K562 (cell line): ENCODE data around the gene RAP1A. TPM values are rescaled to one million over a fixed set of nuclear protein-coding genes. Genes with fewer than 3 reads are reported as not detected.

Experiments used
- ATAC-seq: fragments of 200-7000 bp; cut with Tn5 transposase; 3 replicates; pipeline ENCODE4 v1.9.1; 2020; ENCODE audit warnings: moderate library complexity
- BruUV-seq: library from RNA; stranded (reverse); fragments of 400-500 nt; replicated peaks from 2 replicates; lab custom pipeline; 2021; lab: Mats Ljungman, UMichigan
- CTCF ChIA-PET: fragments of 300-600 bp; formaldehyde crosslinking; extraction: SDS; loops from one replicate; lab custom pipeline; 2021; ENCODE audit warnings: low intra/inter-chr PET ratio; lab: Yijun Ruan, JAX
- POLR2A ChIA-PET: fragments of 300-600, 350-650 bp; sonication (Branson Sonifier 250); formaldehyde crosslinking; extraction: SDS; loops from one replicate; lab custom pipeline; 2021; ENCODE audit warnings: antibody characterized with exemption, inconsistent platforms; lab: Yijun Ruan, JAX
- DNase-seq, 4 experiments: peaks; one replicate each; pipeline versions ENCODE4 v3.0.0 to v3.0.0-alpha.2; 2011 to 2018; ENCODE audit warnings: low spot score in 3 of 4, mixed read lengths in 3 of 4; ENCODE audit errors: extremely low read depth in 1 of 4
- FAIRE-seq: peaks from 2 replicates; lab custom pipeline; 2011; peaks lifted over from hg19 to GRCh38; lab: Jason Lieb, UNC
- H2AFZ ChIP-seq: 2 replicates; pipeline ENCODE4 v1.6.0; 2011; ENCODE audit warnings: low read depth, low read length, control low read depth, inconsistent platforms
- H3K27ac ChIP-seq: fragments of 200-600 bp; 3 replicates; pipeline ENCODE4 v1.8.0; 2011; ENCODE audit warnings: low read depth, mild to moderate bottlenecking, control low read depth, inconsistent platforms, low read length, moderate library complexity, mixed read lengths; ENCODE audit errors: extremely low read depth
- H3K27me3 ChIP-seq, 2 experiments: fragments of 300-600 bp in 1 of 2; 2 replicates in 1 of 2; 3 replicates in 1 of 2; pipeline versions ENCODE4 v1.6.0 to v1.8.0; 2011; ENCODE audit warnings: inconsistent platforms in 2 of 2, low read length in 2 of 2, mild to moderate bottlenecking in 1 of 2, mixed read lengths in 1 of 2, moderate library complexity in 1 of 2; ENCODE audit not compliant: control insufficient read depth in 2 of 2, insufficient read depth in 2 of 2
- H3K36me3 ChIP-seq: fragments of 300-600 bp; 3 replicates; pipeline ENCODE4 v1.8.0; 2011; ENCODE audit warnings: mild to moderate bottlenecking, low read length, inconsistent platforms; ENCODE audit not compliant: control insufficient read depth, insufficient read depth
- H3K4me1 ChIP-seq, 2 experiments: fragments of 200-600 bp in 1 of 2; replicated peaks in 1 of 2; 2 replicates in 1 of 2; 3 replicates in 1 of 2; pipeline versions ENCODE4 v1.5.1 to v1.8.0; 2011; ENCODE audit warnings: inconsistent platforms in 2 of 2, low read length in 2 of 2, mild to moderate bottlenecking in 1 of 2, mixed read lengths in 1 of 2, moderate library complexity in 1 of 2; ENCODE audit not compliant: control insufficient read depth in 2 of 2, insufficient read depth in 2 of 2
- H3K4me2 ChIP-seq: 2 replicates; pipeline ENCODE4 v1.6.1; 2011; ENCODE audit warnings: low read length, control low read depth, inconsistent platforms, mixed read lengths; ENCODE audit not compliant: insufficient read depth
- H3K4me3 ChIP-seq: fragments of 200-600 bp; sonication (generic), shearing (Covaris generic); 2 replicates; pipeline ENCODE4 v1.5.1; 2016; ENCODE audit warnings: control low read depth, inconsistent platforms
- H3K79me2 ChIP-seq: fragments of 200-600 bp; 3 replicates; pipeline ENCODE4 v1.8.0; 2011; ENCODE audit warnings: low read length, inconsistent platforms; ENCODE audit not compliant: control insufficient read depth, insufficient read depth
- H3K9ac ChIP-seq, 2 experiments: 2 replicates each; pipeline versions ENCODE4 v1.6.0 to v1.6.1; 2011; ENCODE audit warnings: low read depth in 2 of 2, low read length in 2 of 2, control low read depth in 1 of 2, inconsistent platforms in 1 of 2, mild to moderate bottlenecking in 1 of 2, mixed read lengths in 1 of 2; ENCODE audit not compliant: insufficient read depth in 1 of 2
- H3K9me1 ChIP-seq: one replicate; pipeline ENCODE4 v1.6.0; 2011; ENCODE audit warnings: inconsistent platforms, mild to moderate bottlenecking, low read length, moderate library complexity; ENCODE audit not compliant: control insufficient read depth, insufficient read depth
- H3K9me3 ChIP-seq: replicated peaks from 2 replicates; pipeline ENCODE4 v1.5.1; 2011; ENCODE audit warnings: low read depth, low read length, inconsistent platforms; ENCODE audit not compliant: control insufficient read depth, insufficient read depth
- H4K20me1 ChIP-seq: replicated peaks from 2 replicates; pipeline ENCODE4 v1.6.1; 2011; ENCODE audit warnings: low read length, inconsistent platforms, mixed read lengths; ENCODE audit not compliant: control insufficient read depth, insufficient read depth
- ARID3A ChIP-seq: IDR thresholded peaks from 2 replicates; pipeline ENCODE4 v1.6.1; 2012; ENCODE audit warnings: low read depth, low read length, improper control_type of control experiment, borderline replicate concordance
- ATF7 ChIP-seq: fragments of 450-650 bp; IDR thresholded peaks from 2 replicates; pipeline ENCODE4 v1.7.1; 2014; ENCODE audit warnings: mild to moderate bottlenecking, moderate library complexity
- CAMTA2 ChIP-seq: fragments of 250-450 bp; sonication (Bioruptor Pico); conservative IDR thresholded peaks from 2 replicates; pipeline ENCODE4 v1.5.1; 2022
- CBX1 ChIP-seq: sonication (generic); IDR thresholded peaks from 2 replicates; pipeline ENCODE4 v1.6.1; 2016; ENCODE audit warnings: antibody characterized with exemption, low read depth, mild to moderate bottlenecking
- CTCF ChIP-seq, 3 experiments: IDR thresholded peaks in 2 of 3; conservative IDR thresholded peaks in 1 of 3; 2 replicates each; pipeline ENCODE4 v1.5.1; 2011 to 2012; ENCODE audit warnings: low read length in 3 of 3, mild to moderate bottlenecking in 3 of 3, control low read depth in 2 of 3, improper control_type of control experiment in 1 of 3, inconsistent platforms in 1 of 3, low read depth in 1 of 3, mixed read lengths in 1 of 3, moderate library complexity in 1 of 3; ENCODE audit not compliant: insufficient read depth in 2 of 3
- MEF2A ChIP-seq: IDR thresholded peaks from 2 replicates; pipeline ENCODE4 v1.6.1; 2011; ENCODE audit warnings: low read depth, mild to moderate bottlenecking, low read length, moderate library complexity; ENCODE audit not compliant: control insufficient read depth
- SLC30A9 ChIP-seq: fragments of 250-450 bp; sonication (Bioruptor Pico); IDR thresholded peaks from 2 replicates; pipeline ENCODE4 v1.8.0; 2022; ENCODE audit warnings: mild to moderate bottlenecking, moderate library complexity
- SMARCE1 ChIP-seq: fragments of 450-650 bp; IDR thresholded peaks from 2 replicates; pipeline ENCODE4 v1.7.1; 2016; ENCODE audit warnings: mild to moderate bottlenecking
- ZNF174 ChIP-seq: fragments of 250-450 bp; sonication (Bioruptor Pico); IDR thresholded peaks from 2 replicates; pipeline ENCODE4 v1.4.0; 2020; ENCODE audit warnings: mild to moderate bottlenecking
- ZNF24 ChIP-seq: fragments of 450-650 bp; IDR thresholded peaks from 2 replicates; pipeline ENCODE4 v1.6.1; 2016
- ZNF717 ChIP-seq: fragments of 250-450 bp; sonication (Bioruptor Pico); IDR thresholded peaks from 2 replicates; pipeline ENCODE4 v1.5.0; 2021
- ZNF75A ChIP-seq: fragments of 450-650 bp; formaldehyde crosslinking; IDR thresholded peaks from 2 replicates; pipeline ENCODE4 v1.4.0; 2020; ENCODE audit warnings: mild to moderate bottlenecking
- WGBS: fragments of 100-300 bp; shearing (Covaris generic); methylation state at CpG from one replicate; pipeline ENCODE4 v1.1.6; 2016; ENCODE audit warnings: low coverage, mixed read lengths; ENCODE audit not compliant: insufficient coverage; ENCODE audit errors: missing lambda C conversion rate; 5-methylcytosine and 5-hydroxymethylcytosine counted together
- in situ Hi-C: fragments of 300-500 bp; cut with MboI; formaldehyde crosslinking; loops from 4 replicates; pipeline ENCODE4 v1.15.0; 2018; ENCODE audit warnings: inconsistent platforms, mixed read lengths
- intact Hi-C: fragments of 100-400 bp; cut with micrococcal nuclease; formaldehyde crosslinking; loops from 2 replicates; pipeline ENCODE4 v1.14.2; 2022
- polyA plus RNA-seq, 8 experiments: library from polyadenylated mRNA; depleted of rRNA in 4 of 8; stranded (reverse) in 5 of 8; unstranded in 3 of 8; fragments of >200 nt; fragmentation: Nextera tagmentation in 2 of 8; fragmentation: Illumina TruSeq in 1 of 8; extraction: Ambion mirVana in 2 of 8; extraction: Trizol in 1 of 8; gene quantifications; 2 replicates each; pipeline versions ENCODE4 v1.2.1 to v1.2.3, GENCODE V29; 2011 to 2014; ENCODE audit warnings: inconsistent platforms in 1 of 8, missing spikeins in 1 of 8
- total RNA-seq, 7 experiments: library from RNA; depleted of rRNA in 6 of 7; stranded (reverse); fragments of >200 nt in 6 of 7; fragmentation: Illumina TruSeq in 2 of 7; extraction: Trizol in 2 of 7; gene quantifications; 2 replicates each; pipeline versions ENCODE4 v1.2.1 to v1.2.3, GENCODE V29; 2011 to 2021; ENCODE audit warnings: low replicate concordance in 1 of 7

The RAP1A gene
- total and polyA plus RNA-seq, 9 of the 15 experiments (the other 6 are each of a cell fraction or from before 2014, with no cell fraction given), result 13.4 to 86.2 (median 32.5) TPM

DNA sequence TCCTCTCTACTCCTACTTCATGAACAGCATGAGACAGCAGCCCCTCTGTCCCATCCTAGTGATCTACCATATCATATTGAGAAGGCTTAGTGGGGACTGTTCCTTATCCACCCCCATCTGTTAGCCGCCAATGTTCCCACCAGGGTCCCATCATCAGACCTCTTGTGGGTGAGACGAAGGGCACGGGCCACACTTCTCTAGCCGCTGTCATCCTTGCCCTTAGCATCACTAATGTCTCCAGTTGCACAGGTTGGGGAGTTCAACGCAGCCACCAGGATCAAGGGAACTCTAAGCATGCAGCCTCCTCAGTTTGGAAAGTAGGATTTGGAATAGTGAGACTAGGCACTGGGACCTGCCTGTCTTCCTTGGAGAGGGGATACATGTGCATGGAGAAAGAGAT lies 99.5 kb downstream of the RAP1A start:
- Histone ChIP-seq H3K4me1 (peaks cover 0 to 5% of the 10 kb centered on the region in 2 experiments; a peak in 2 of 5 replicates), H3K9ac (no peak overlapping the region), H2AFZ (no peak overlapping the region), H3K4me3 (no peak overlapping the region), H3K27me3 (no peaks in the 10 kb centered on the region; a peak in 1 of 5 replicates), H3K4me2 (no peak overlapping the region), H3K36me3 (no peaks in the 10 kb centered on the region; the same call in 2 of the 3 replicates), H3K9me3 (no peaks in the 10 kb centered on the region), H3K9me1 (peaks cover 3% of the 10 kb centered on the region)
- intact Hi-C loops, result no loop called here
- DNase-seq (no peak), FAIRE-seq (no peak), ATAC-seq (no peak)
- 80% methylated on average over 5 of the region's 5 CpGs for WGBS
- BruUV-seq, result no TSS peak
- POLR2A ChIA-PET, result interaction anchor here (0.6 kb wide), 2 partner anchors 266 to 1591 kb away, joined by 3 read pairs; no protein-coding TSS in a partner anchor
- no peak for TF ChIP-seq ZNF75A
- no peak for TF ChIP-seq ZNF24
- TF ChIP-seq CTCF (IDR thresholded peaks at IDR 0.05 in 2 of 3, conservative IDR thresholded peaks at IDR 0.05 in 1 of 3; ENCODE audit: insufficient read depth in 2 of 3, low read depth in 1 of 3, low read length in 3 of 3), result no peak
- no peak for TF ChIP-seq ARID3A
- TF ChIP-seq MEF2A, result no peak
- no peak for TF ChIP-seq ATF7
- no peak for TF ChIP-seq SMARCE1
- TF ChIP-seq ZNF174 (CRISPR knock-in tag), result no peak
- no peak for TF ChIP-seq ZNF717
- TF ChIP-seq CAMTA2, result no peak
- TF ChIP-seq CBX1, result no peak
- TF ChIP-seq SLC30A9 (CRISPR knock-in tag), result no peak
- TF ChIP-seq, all 486 proteins: peak for 0
- H3K79me2 ChIP-seq, result no peaks in the 10 kb centered on the region
- CTCF ChIA-PET, result no interaction called here
- H4K20me1 ChIP-seq, result no peaks in the 10 kb centered on the region; the same call in 1 of the 2 replicates
- H3K27ac ChIP-seq, result no peak overlapping the region
- in situ Hi-C loops, result no loop called here
